Esophagus squamous epithelium (tissue), 5 donors: Measurements from ENCODE around the gene PHACTR3. TPM values are rescaled to one million over a fixed set of nuclear protein-coding genes. Genes with fewer than 3 reads are reported as not detected.

Experiments
- DNase-seq: peaks from one replicate; lab custom pipeline; 2025; lab: John Stamatoyannopoulos, UW
- H3K27ac ChIP-seq, 4 donors: fragments of 200-600 bp; sonication (generic); one replicate each; pipeline ENCODE4 v1.5.1; 2016 to 2019; ENCODE audit warnings: mild to moderate bottlenecking in 1 of 4
- H3K27me3 ChIP-seq, 4 donors: fragments of 200-600 bp; sonication (generic); 1 replicate in 3 of 4; 2 replicates in 1 of 4; pipeline versions ENCODE4 v1.5.1 to v1.6.0; 2017 to 2021; ENCODE audit warnings: antibody characterized with exemption in 1 of 4
- H3K36me3 ChIP-seq, 3 donors: fragments of 200-600 bp; sonication (generic); one replicate each; pipeline ENCODE4 v1.5.1; 2016 to 2019
- H3K4me1 ChIP-seq, 3 donors: fragments of 200-600 bp; sonication (generic); one replicate each; pipeline ENCODE4 v1.5.1; 2017 to 2019
- H3K4me3 ChIP-seq, 4 donors: fragments of 200-600 bp; sonication (generic); 1 replicate in 3 of 4; 2 replicates in 1 of 4; pipeline ENCODE4 v1.5.1; 2016 to 2019; ENCODE audit warnings: mild to moderate bottlenecking in 2 of 4, moderate library complexity in 1 of 4
- H3K9me3 ChIP-seq, 3 donors: fragments of 200-600 bp; sonication (generic); one replicate each; pipeline ENCODE4 v1.5.1; 2016 to 2019
- POLR2A ChIP-seq, 4 donors: fragments of 450-650 bp; IDR thresholded peaks; one replicate each; pipeline ENCODE4 v1.6.1; 2017; ENCODE audit warnings: antibody characterized with exemption in 4 of 4, mild to moderate bottlenecking in 4 of 4, moderate library complexity in 3 of 4
- WGBS, 2 donors: methylation state at CpG; one replicate each; pipeline ENCODE4 v1.1.5; 2018; 5-methylcytosine and 5-hydroxymethylcytosine counted together
- intact Hi-C: fragments of 100-400 bp; cut with DNase I; formaldehyde crosslinking; loops from one replicate; pipeline ENCODE4 v1.15.0; 2022
- total RNA-seq, 4 donors: library from RNA; depleted of rRNA; stranded (reverse); fragments of >200 nt; gene quantifications; one replicate each; pipeline ENCODE4 v1.1.0, GENCODE V29; 2016
- TF ChIP-seq, protein P1 (sequence below), 6 experiments: fragments of 450-650 bp in 4 of 6; fragments of 200-600 bp in 2 of 6; sonication (generic) in 2 of 6; IDR thresholded peaks; one replicate each; pipeline ENCODE4 v1.5.1; 2016 to 2019; ENCODE audit warnings: antibody characterized with exemption in 6 of 6, mild to moderate bottlenecking in 4 of 6, moderate library complexity in 4 of 6
- donor health status: DM: yes; HTN: yes; CAD: no.

PHACTR3 gene
- total RNA-seq, 4 donors from 2014 or later = 0.13 to 2.5 (median 0.32) TPM

DNA sequence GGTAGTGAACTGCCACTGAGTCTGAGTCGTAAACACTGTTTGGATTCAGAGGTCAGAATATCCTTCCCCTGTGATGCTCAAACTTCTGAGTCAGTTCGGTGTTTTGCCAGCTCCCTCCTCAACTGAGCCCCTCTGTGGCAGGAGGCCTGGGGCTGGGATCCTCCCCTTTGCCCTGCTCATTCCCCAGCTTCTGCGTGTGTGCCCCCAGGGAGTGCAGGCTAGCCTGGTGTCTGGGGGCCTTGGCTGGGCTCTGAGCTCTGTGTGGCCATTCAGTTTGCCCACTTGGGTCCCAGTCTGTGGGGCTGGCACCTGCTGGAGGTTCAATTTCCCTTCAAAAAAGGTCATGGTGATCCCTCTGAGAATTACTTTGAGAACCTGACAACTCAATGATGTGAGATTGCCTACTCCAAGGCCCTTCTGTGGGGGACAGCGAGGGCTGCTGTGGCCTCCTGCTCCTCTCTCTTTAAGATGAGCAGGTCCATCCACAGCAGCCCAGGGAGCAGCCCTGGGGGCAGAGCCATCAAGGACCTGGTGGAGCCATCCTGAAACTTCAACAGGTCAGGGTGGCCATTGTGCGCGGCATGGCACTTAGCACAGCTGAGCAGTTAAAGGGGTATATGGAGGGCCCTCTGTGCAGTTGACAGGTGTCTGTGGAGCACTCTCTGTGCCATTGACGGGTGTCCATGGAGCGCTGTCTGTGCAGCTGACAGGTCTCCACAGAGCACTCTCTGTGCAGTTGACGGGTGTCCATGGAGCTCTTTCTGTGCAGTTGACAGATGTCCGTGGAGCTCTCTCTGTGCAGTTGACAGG is 181.9 kb downstream of the PHACTR3 start:
- H3K4me3 ChIP-seq = no peak overlapping the region
- WGBS, 2 donors = 73 to 79% methylated on average over 5 to 9 of the region's 10 CpGs
- no peak for DNase-seq

GRCh38 chr20:59786801-59787537 is 182.6 kb downstream of the PHACTR3 start:
- H3K4me3 ChIP-seq = no peak overlapping the region
- intact Hi-C loops = no loop called here
- H3K27me3 ChIP-seq = peaks cover 0 to 13% (median 0%) of the 10 kb centered on the region in 4 donors
- no peak for DNase-seq
- H3K36me3 ChIP-seq = no peaks in the 10 kb centered on the region
- H3K9me3 ChIP-seq = peaks cover 0 to 2% (median 0%) of the 10 kb centered on the region in 3 donors
- 27 to 38% methylated on average over 5 of the region's 10 CpGs for WGBS, 2 donors
- no peaks in the 10 kb centered on the region for H3K4me1 ChIP-seq
- TF ChIP-seq, protein P1, sequence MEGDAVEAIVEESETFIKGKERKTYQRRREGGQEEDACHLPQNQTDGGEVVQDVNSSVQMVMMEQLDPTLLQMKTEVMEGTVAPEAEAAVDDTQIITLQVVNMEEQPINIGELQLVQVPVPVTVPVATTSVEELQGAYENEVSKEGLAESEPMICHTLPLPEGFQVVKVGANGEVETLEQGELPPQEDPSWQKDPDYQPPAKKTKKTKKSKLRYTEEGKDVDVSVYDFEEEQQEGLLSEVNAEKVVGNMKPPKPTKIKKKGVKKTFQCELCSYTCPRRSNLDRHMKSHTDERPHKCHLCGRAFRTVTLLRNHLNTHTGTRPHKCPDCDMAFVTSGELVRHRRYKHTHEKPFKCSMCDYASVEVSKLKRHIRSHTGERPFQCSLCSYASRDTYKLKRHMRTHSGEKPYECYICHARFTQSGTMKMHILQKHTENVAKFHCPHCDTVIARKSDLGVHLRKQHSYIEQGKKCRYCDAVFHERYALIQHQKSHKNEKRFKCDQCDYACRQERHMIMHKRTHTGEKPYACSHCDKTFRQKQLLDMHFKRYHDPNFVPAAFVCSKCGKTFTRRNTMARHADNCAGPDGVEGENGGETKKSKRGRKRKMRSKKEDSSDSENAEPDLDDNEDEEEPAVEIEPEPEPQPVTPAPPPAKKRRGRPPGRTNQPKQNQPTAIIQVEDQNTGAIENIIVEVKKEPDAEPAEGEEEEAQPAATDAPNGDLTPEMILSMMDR (IDR thresholded peaks at IDR 0.05) = no peak
- TF ChIP-seq POLR2A (IDR thresholded peaks at IDR 0.05) = no peak
- no peak overlapping the region for H3K27ac ChIP-seq

More for the DNA sequence above, 181.9 kb downstream of the PHACTR3 start:
- no peak for TF ChIP-seq POLR2A (IDR thresholded peaks at IDR 0.05)
- TF ChIP-seq, protein P1 (IDR thresholded peaks at IDR 0.05) = no peak
- Histone ChIP-seq H3K9me3 (no peaks in the 10 kb centered on the region), H3K27ac (no peak overlapping the region), H3K36me3 (no peaks in the 10 kb centered on the region), H3K4me1 (no peaks in the 10 kb centered on the region), H3K27me3 (peaks cover 0 to 9% (median 0%) of the 10 kb centered on the region in 4 donors)
- intact Hi-C loops = no loop called here

DNA sequence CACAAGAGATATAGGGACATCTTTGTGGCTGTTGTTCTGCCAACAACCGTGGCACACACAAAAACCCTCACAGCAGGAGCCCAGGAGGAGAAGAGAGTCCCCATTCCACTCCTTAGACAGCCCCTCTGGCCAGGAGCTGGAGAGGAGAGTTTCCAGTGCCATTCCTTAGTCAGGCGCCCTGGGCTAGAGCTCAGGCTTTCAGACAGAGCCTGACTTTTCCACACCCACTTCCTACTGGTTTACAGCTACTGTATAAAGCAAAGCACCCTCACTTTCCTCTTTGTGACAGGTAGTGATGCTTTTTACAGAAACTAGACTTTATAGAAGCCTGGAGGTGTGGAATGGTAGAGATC is 183.2 kb downstream of the PHACTR3 start:
- Histone ChIP-seq H3K9me3 (peaks cover 0 to 7% (median 0%) of the 10 kb centered on the region in 3 donors), H3K4me3 (no peak overlapping the region), H3K4me1 (no peaks in the 10 kb centered on the region), H3K27ac (no peak overlapping the region), H3K36me3 (no peaks in the 10 kb centered on the region), H3K27me3 (peaks cover 0 to 13% (median 0%) of the 10 kb centered on the region in 4 donors)
- WGBS, 2 donors = 31% methylated on average over 2 of the region's 2 CpGs; no CpG with 5 or more reads in 1 of the 2 donors
- no peak for TF ChIP-seq POLR2A (IDR thresholded peaks at IDR 0.05)
- TF ChIP-seq, protein P1 (IDR thresholded peaks at IDR 0.05) = no peak
- intact Hi-C loops = no loop called here
- DNase-seq = no peak

DNA sequence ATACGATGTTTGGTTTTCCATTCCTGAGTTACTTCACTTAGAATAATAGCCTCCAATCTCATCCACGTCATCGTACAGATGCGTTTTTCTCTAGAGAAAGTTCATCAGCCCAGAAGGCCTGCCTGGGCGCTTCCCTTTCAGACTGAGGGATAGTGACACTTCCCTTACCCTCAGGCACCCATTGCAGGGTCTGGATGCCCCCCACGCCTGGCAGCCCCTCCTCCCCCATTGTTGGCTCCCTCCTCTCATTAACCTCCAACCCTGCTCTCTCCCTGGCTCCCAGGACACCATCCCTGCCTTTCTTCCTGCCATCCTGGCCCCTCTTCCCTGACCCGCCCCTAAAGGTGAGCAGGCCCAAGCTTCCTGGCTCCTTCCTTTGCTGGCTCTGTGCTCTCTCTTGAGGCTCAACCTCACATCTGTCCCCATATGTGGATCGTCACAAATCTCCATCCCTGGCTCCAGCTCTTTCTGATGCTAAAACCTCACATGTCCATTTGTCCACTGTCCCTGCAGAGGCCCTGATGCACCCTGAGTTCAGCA is 183.9 kb downstream of the PHACTR3 start:
- intact Hi-C loops = no loop called here
- peaks cover 0 to 13% (median 0%) of the 10 kb centered on the region in 4 donors for H3K27me3 ChIP-seq
- peaks cover 0 to 15% (median 0%) of the 10 kb centered on the region in 3 donors for H3K9me3 ChIP-seq
- H3K4me1 ChIP-seq = no peaks in the 10 kb centered on the region
- H3K27ac ChIP-seq = no peak overlapping the region
- 56 to 61% methylated on average over 8 of the region's 8 CpGs for WGBS, 2 donors
- no peak for TF ChIP-seq POLR2A (IDR thresholded peaks at IDR 0.05)
- TF ChIP-seq, protein P1 (IDR thresholded peaks at IDR 0.05) = no peak
- DNase-seq = no peak
- no peaks in the 10 kb centered on the region for H3K36me3 ChIP-seq
- no peak overlapping the region for H3K4me3 ChIP-seq
